HCT116 (cell line): ENCODE measurements around the gene HHAT.

Experiments
- CEBPB ChIP-seq: IDR thresholded peaks from 2 replicates; pipeline ENCODE4 v1.6.1; 2012; ENCODE audit warnings: low read depth
- EGR1 ChIP-seq: IDR thresholded peaks from 2 replicates; pipeline ENCODE4 v1.6.1; 2012; ENCODE audit warnings: low read depth
- EZH2 ChIP-seq: fragments of 200-600 bp; sonication (generic); IDR thresholded peaks from 2 replicates; pipeline ENCODE4 v1.6.1; 2017; ENCODE audit warnings: antibody characterized with exemption, mixed run types
- YY1 ChIP-seq: IDR thresholded peaks from 2 replicates; pipeline ENCODE4 v1.6.1; 2011; ENCODE audit warnings: low read length, low read depth, moderate library complexity, mild to moderate bottlenecking; ENCODE audit not compliant: insufficient replicate concordance; ENCODE audit errors: extremely low read depth
- TF ChIP-seq, protein P1 (sequence below), 3 experiments: fragments of 200-600 bp in 1 of 3; sonication (generic) in 1 of 3; IDR thresholded peaks in 2 of 3; conservative IDR thresholded peaks in 1 of 3; 2 replicates each; pipeline ENCODE4 v1.5.1; 2012 to 2017; ENCODE audit warnings: low read depth in 2 of 3, low read length in 2 of 3, antibody characterized with exemption in 1 of 3, borderline replicate concordance in 1 of 3, control low read depth in 1 of 3, mild to moderate bottlenecking in 1 of 3, mixed read lengths in 1 of 3, mixed run types in 1 of 3, moderate library complexity in 1 of 3; ENCODE audit not compliant: insufficient read depth in 1 of 3
- TF ChIP-seq, protein P2 (sequence below): IDR thresholded peaks from 2 replicates; pipeline ENCODE4 v1.6.1; 2012

GRCh38 chr1:210598135-210598652, 269.5 kb downstream of the HHAT start:
- no peak for TF ChIP-seq EGR1
- TF ChIP-seq, protein P1, sequence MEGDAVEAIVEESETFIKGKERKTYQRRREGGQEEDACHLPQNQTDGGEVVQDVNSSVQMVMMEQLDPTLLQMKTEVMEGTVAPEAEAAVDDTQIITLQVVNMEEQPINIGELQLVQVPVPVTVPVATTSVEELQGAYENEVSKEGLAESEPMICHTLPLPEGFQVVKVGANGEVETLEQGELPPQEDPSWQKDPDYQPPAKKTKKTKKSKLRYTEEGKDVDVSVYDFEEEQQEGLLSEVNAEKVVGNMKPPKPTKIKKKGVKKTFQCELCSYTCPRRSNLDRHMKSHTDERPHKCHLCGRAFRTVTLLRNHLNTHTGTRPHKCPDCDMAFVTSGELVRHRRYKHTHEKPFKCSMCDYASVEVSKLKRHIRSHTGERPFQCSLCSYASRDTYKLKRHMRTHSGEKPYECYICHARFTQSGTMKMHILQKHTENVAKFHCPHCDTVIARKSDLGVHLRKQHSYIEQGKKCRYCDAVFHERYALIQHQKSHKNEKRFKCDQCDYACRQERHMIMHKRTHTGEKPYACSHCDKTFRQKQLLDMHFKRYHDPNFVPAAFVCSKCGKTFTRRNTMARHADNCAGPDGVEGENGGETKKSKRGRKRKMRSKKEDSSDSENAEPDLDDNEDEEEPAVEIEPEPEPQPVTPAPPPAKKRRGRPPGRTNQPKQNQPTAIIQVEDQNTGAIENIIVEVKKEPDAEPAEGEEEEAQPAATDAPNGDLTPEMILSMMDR (IDR thresholded peaks at IDR 0.05 in 2 of 3, conservative IDR thresholded peaks at IDR 0.05 in 1 of 3; ENCODE audit: borderline replicate concordance in 1 of 3, insufficient read depth in 1 of 3, low read depth in 2 of 3, low read length in 2 of 3), result no peak
- TF ChIP-seq EZH2, result no peak
- TF ChIP-seq, protein P2, sequence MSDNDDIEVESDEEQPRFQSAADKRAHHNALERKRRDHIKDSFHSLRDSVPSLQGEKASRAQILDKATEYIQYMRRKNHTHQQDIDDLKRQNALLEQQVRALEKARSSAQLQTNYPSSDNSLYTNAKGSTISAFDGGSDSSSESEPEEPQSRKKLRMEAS, result no peak; the same call in 1 of the 2 replicates
- no peak for TF ChIP-seq YY1
- peak; percentile 58; the same call in 1 of the 2 replicates for TF ChIP-seq CEBPB
